ENCODE results near the gene PCDHGA5. TPM values are rescaled to one million over a fixed set of nuclear protein-coding genes. Genes with fewer than 3 reads are reported as not detected.
"Not testable (repeated sequence)": the region's sequence is repeated elsewhere in the genome, so short reads cannot be mapped to it uniquely, and the experiment has no call there.

PCDHGA5 gene
- total RNA-seq, 4 donors from 2014 or later = 2.6 to 12.5 (median 4.8) TPM

- H3K27ac ChIP-seq = no peak overlapping the region
- peaks cover 0 to 36% of the 10 kb centered on the region in 2 donors for H3K36me3 ChIP-seq
- WGBS, 2 donors (ENCODE audit: low coverage in 1 of 2) = 13 to 37% methylated on average over 2 to 3 of the region's 64 CpGs
- peaks cover 8% of the 10 kb centered on the region for H3K27me3 ChIP-seq
- H3K9me3 ChIP-seq = peaks cover 0 to 99% (median 19%) of the 10 kb centered on the region in 3 donors
- TF ChIP-seq, protein P1, sequence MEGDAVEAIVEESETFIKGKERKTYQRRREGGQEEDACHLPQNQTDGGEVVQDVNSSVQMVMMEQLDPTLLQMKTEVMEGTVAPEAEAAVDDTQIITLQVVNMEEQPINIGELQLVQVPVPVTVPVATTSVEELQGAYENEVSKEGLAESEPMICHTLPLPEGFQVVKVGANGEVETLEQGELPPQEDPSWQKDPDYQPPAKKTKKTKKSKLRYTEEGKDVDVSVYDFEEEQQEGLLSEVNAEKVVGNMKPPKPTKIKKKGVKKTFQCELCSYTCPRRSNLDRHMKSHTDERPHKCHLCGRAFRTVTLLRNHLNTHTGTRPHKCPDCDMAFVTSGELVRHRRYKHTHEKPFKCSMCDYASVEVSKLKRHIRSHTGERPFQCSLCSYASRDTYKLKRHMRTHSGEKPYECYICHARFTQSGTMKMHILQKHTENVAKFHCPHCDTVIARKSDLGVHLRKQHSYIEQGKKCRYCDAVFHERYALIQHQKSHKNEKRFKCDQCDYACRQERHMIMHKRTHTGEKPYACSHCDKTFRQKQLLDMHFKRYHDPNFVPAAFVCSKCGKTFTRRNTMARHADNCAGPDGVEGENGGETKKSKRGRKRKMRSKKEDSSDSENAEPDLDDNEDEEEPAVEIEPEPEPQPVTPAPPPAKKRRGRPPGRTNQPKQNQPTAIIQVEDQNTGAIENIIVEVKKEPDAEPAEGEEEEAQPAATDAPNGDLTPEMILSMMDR (IDR thresholded peaks at IDR 0.05) = no peak
- TF ChIP-seq POLR2AphosphoS5 (IDR thresholded peaks at IDR 0.05) (no peak), POLR2A (IDR thresholded peaks at IDR 0.05) (no peak), EP300 (IDR thresholded peaks at IDR 0.05) (no peak)
- peak overlapping the region in 1 of 2 donors; percentile 1 for H3K4me3 ChIP-seq
- H3K4me1 ChIP-seq = no peaks in the 10 kb centered on the region
- no peak for ATAC-seq
These were observed 45.8 kb downstream of the PCDHGA5 start for GRCh38 chr5:141409598-141410306.

DNA sequence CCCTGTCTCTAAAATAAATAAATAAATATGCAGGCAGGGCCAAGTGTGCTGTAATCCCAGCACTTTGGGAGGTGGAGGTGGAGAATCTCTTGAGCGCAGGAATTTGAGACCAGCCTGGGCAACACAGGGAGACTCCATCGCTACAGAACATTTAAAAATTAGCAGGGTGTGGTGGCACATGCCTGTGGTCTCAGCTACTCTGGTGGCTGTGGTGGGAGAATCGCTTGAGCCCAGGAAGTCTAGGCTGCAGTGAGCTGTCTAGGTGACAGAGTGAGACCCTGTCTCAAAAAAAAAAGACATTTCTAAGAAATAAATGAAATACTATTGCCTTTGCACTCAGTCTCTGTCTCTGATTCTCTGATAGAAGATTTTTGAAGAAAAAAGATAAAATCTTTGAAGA lies 47.6 kb downstream of the PCDHGA5 start:
- H3K9me3 ChIP-seq = peaks cover 0 to 97% (median 13%) of the 10 kb centered on the region in 3 donors

DNA sequence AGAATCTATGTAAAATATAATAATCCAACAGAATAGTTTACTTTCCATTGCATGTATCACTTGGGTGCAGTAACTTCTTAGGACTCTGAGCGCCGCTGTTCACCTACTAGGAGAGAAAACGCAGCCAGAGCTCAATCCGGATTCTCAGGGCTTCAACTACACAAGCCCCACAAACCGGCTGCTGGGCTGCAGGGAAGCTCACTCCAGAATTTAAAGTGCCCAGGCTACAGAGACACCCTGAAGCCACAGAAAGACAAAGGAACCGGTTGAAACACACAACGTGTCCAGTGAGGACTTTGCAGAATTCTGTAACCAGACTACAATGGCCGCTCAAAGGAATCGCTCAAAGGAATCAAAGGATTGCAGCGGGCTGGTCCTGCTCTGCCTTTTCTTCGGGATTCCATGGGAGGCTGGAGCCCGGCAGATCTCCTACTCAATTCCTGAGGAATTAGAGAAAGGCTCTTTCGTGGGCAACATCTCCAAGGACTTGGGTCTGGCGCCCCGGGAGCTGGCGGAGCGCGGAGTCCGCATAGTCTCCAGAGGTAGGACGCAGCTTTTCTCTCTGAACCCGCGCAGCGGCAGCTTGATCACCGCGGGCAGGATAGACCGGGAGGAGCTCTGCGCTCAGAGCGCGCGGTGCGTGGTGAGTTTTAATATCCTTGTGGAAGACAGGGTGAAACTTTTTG lies 49.0 kb downstream of the PCDHGA5 start, which contains the start of gene PCDHGA10:
Gene PCDHGA10, plus strand, starts transcription at position 134 of the 686 bp plus-strand sequence. Its CDS starts 189 bp downstream, at position 323.
- Histone ChIP-seq H3K36me3 (peaks cover 0 to 27% of the 10 kb centered on the region in 2 donors), H3K4me3 (peak within 1 kb of the TSS in 1 of 2 donors; percentile 38), H3K27ac (no peak within 1 kb of the TSS), H3K4me1 (no peaks in the 10 kb centered on the region), H3K27me3 (peaks cover 8% of the 10 kb centered on the region), H3K9me3 (peaks cover 0 to 98% (median 13%) of the 10 kb centered on the region in 3 donors)
- TF ChIP-seq POLR2AphosphoS5 (IDR thresholded peaks at IDR 0.05) (no peak), EP300 (IDR thresholded peaks at IDR 0.05) (no peak)
- TF ChIP-seq, protein P1 (IDR thresholded peaks at IDR 0.05) = peak in 1 of 4 experiments; percentile 36
- ATAC-seq = peak; percentile 34
- 18 to 23% methylated on average over 4 to 10 of the region's 31 CpGs for WGBS, 2 donors (ENCODE audit: low coverage in 1 of 2)

More for the DNA sequence above, 47.6 kb downstream of the PCDHGA5 start:
- no peak overlapping the region for H3K4me3 ChIP-seq
- peaks cover 0 to 31% of the 10 kb centered on the region in 2 donors for H3K36me3 ChIP-seq
- no peaks in the 10 kb centered on the region for H3K4me1 ChIP-seq
- 33 to 56% methylated on average over 2 to 3 of the region's 3 CpGs for WGBS, 2 donors (ENCODE audit: low coverage in 1 of 2)
- peaks cover 8% of the 10 kb centered on the region for H3K27me3 ChIP-seq
- no peak for ATAC-seq
- TF ChIP-seq POLR2A (IDR thresholded peaks at IDR 0.05) = no peak
- TF ChIP-seq, protein P1 (IDR thresholded peaks at IDR 0.05) = no peak
- H3K27ac ChIP-seq = no peak overlapping the region

- no peak for TF ChIP-seq EP300 (IDR thresholded peaks at IDR 0.05)
- TF ChIP-seq POLR2A (IDR thresholded peaks at IDR 0.05) = no peak
- no peak for TF ChIP-seq POLR2AphosphoS5 (IDR thresholded peaks at IDR 0.05)
- TF ChIP-seq, protein P1 (IDR thresholded peaks at IDR 0.05) = no peak
- Histone ChIP-seq H3K36me3 (peaks cover 0 to 25% of the 10 kb centered on the region in 2 donors), H3K27me3 (peaks cover 8% of the 10 kb centered on the region), H3K4me3 (peak overlapping the region in 1 of 2 donors; percentile 38), H3K27ac (no peak overlapping the region), H3K4me1 (peaks cover 0 to 5% (median 0%) of the 10 kb centered on the region in 3 donors), H3K9me3 (peaks cover 0 to 98% (median 13%) of the 10 kb centered on the region in 3 donors)
- ATAC-seq = no peak
- 11 to 19% methylated on average over 5 to 23 of the region's 25 CpGs for WGBS, 2 donors (ENCODE audit: low coverage in 1 of 2)
These were observed 49.6 kb downstream of the PCDHGA5 start for GRCh38 chr5:141413540-141414069.

DNA sequence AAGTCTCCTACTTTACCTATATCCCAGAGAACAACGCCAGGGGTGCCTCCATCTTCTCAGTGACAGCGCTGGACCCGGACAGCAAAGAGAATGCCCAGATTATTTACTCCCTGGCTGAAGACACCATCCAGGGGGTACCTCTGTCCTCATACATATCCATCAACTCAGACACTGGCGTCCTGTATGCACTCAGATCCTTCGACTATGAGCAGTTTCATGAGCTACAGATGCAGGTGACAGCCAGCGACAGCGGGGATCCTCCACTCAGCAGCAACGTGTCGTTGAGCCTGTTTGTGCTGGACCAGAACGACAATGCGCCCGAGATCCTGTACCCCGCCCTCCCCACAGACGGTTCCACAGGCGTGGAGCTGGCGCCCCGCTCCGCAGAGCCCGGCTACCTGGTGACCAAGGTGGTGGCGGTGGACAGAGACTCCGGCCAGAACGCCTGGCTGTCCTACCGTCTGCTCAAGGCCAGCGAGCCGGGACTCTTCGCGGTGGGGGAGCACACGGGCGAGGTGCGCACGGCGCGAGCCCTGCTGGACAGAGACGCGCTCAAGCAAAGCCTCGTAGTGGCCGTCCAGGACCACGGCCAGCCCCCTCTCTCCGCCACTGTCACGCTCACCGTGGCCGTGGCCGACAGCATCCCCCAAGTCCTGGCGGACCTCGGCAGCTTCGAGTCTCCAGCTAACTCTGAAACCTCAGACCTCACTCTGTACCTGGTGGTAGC lies 50.7 kb downstream of the PCDHGA5 start:
- not testable (repeated sequence) for H3K27me3 ChIP-seq, ATAC-seq, H3K27ac ChIP-seq, H3K4me3 ChIP-seq
- 13 to 18% methylated on average over 5 to 9 of the region's 46 CpGs for WGBS, 2 donors (ENCODE audit: low coverage in 1 of 2)
- peaks cover 0 to 23% of the 10 kb centered on the region in 2 donors for H3K36me3 ChIP-seq
- H3K4me1 ChIP-seq = peaks cover 0 to 16% (median 0%) of the 10 kb centered on the region in 3 donors
- H3K9me3 ChIP-seq = peaks cover 0 to 98% (median 13%) of the 10 kb centered on the region in 3 donors

- H3K27ac ChIP-seq, H3K27me3 ChIP-seq, ATAC-seq, H3K4me3 ChIP-seq: not testable (repeated sequence)
- Histone ChIP-seq H3K4me1 (peaks cover 0 to 19% (median 0%) of the 10 kb centered on the region in 3 donors), H3K36me3 (peaks cover 0 to 19% of the 10 kb centered on the region in 2 donors), H3K9me3 (peaks cover 0 to 98% (median 12%) of the 10 kb centered on the region in 3 donors)
- 35 to 65% methylated on average over 3 to 6 of the region's 24 CpGs for WGBS, 2 donors (ENCODE audit: low coverage in 1 of 2)
These were observed 51.3 kb downstream of the PCDHGA5 start for GRCh38 chr5:141415275-141415618.

Data from gastroesophageal sphincter (tissue), 4 donors.